Measurements from ENCODE around the gene MTRFR. TPM values are rescaled to one million over a fixed set of nuclear protein-coding genes. Genes with fewer than 3 reads are reported as not detected.
"Not testable (repeated sequence)": the region's sequence is repeated elsewhere in the genome, so short reads cannot be mapped to it uniquely, and the experiment has no call there.

MTRFR gene
- 11.6 and 27.7 TPM in 2 replicates for total RNA-seq (2014; rRNA removed; shearing (Covaris generic); ENCODE audit: low replicate concordance)

- DNase-seq (ENCODE audit: low read depth): peak; percentile 100
- in situ Hi-C loops (cut with HindIII; ENCODE audit: low pct_unique_long_range_greater_than_20kb, low sequenced_read_pairs): loop anchor here (25.0 kb wide), 1 partner anchor 196 kb away; no protein-coding TSS in a partner anchor
Observed at GRCh38 chr12:123232807-123233504, at the start of gene MTRFR, which contains the start of gene MPHOSPH9. Gene MTRFR, plus strand, starts transcription at chr12:123233436. Its CDS starts 20,239 bp downstream, at chr12:123253675. Gene MPHOSPH9, minus strand, starts transcription at chr12:123233141. Its CDS starts 2,777 bp downstream, at chr12:123230364.

- in situ Hi-C loops (cut with HindIII; ENCODE audit: low pct_unique_long_range_greater_than_20kb, low sequenced_read_pairs): no loop called here
- DNase-seq (ENCODE audit: low read depth): no peak
Observed at GRCh38 chr12:123187637-123188036, 45.6 kb upstream of the MTRFR start.

GRCh38 chr12:123199936-123200335 lies 33.3 kb upstream of the MTRFR start:
- no peak for DNase-seq (ENCODE audit: low read depth)
- in situ Hi-C loops (cut with HindIII; ENCODE audit: low pct_unique_long_range_greater_than_20kb, low sequenced_read_pairs): no loop called here

GRCh38 chr12:123200414-123200813 lies 32.8 kb upstream of the MTRFR start:
- in situ Hi-C loops (cut with HindIII; ENCODE audit: low pct_unique_long_range_greater_than_20kb, low sequenced_read_pairs): no loop called here
- DNase-seq (ENCODE audit: low read depth): no peak

- DNase-seq (ENCODE audit: low read depth); in situ Hi-C loops (cut with HindIII; ENCODE audit: low pct_unique_long_range_greater_than_20kb, low sequenced_read_pairs): not testable (repeated sequence)
Observed at GRCh38 chr12:123206794-123207193, 26.4 kb upstream of the MTRFR start.

GRCh38 chr12:123207815-123208214 lies 25.4 kb upstream of the MTRFR start:
- in situ Hi-C loops (cut with HindIII; ENCODE audit: low pct_unique_long_range_greater_than_20kb, low sequenced_read_pairs): not testable (repeated sequence)

GRCh38 chr12:123223241-123223668 lies 10.0 kb upstream of the MTRFR start:
- in situ Hi-C loops (cut with HindIII; ENCODE audit: low pct_unique_long_range_greater_than_20kb, low sequenced_read_pairs): no loop called here
- DNase-seq (ENCODE audit: low read depth): no peak

More at GRCh38 chr12:123207815-123208214, 25.4 kb upstream of the MTRFR start:
- DNase-seq (ENCODE audit: low read depth): not testable (repeated sequence)

- in situ Hi-C loops (cut with HindIII; ENCODE audit: low pct_unique_long_range_greater_than_20kb, low sequenced_read_pairs): loop anchor here (25.0 kb wide), 1 partner anchor 188 kb away; no protein-coding TSS in a partner anchor
Observed at GRCh38 chr12:123225443-123225842, 7.8 kb upstream of the MTRFR start.

GRCh38 chr12:123227581-123228258 lies 5.5 kb upstream of the MTRFR start:
- in situ Hi-C loops (cut with HindIII; ENCODE audit: low pct_unique_long_range_greater_than_20kb, low sequenced_read_pairs): loop anchor here (25.0 kb wide), 1 partner anchor 190 kb away; no protein-coding TSS in a partner anchor
- DNase-seq (ENCODE audit: low read depth): no peak

More at GRCh38 chr12:123225443-123225842, 7.8 kb upstream of the MTRFR start:
- DNase-seq (ENCODE audit: low read depth): no peak

GRCh38 chr12:123229051-123229450 lies 4.2 kb upstream of the MTRFR start:
- in situ Hi-C loops (cut with HindIII; ENCODE audit: low pct_unique_long_range_greater_than_20kb, low sequenced_read_pairs): loop anchor here (25.0 kb wide), 1 partner anchor 192 kb away; no protein-coding TSS in a partner anchor
- no peak for DNase-seq (ENCODE audit: low read depth)

- DNase-seq (ENCODE audit: low read depth): no peak
- in situ Hi-C loops (cut with HindIII; ENCODE audit: low pct_unique_long_range_greater_than_20kb, low sequenced_read_pairs): loop anchor here (25.0 kb wide), 1 partner anchor 195 kb away; no protein-coding TSS in a partner anchor
Observed at GRCh38 chr12:123231931-123232330, 1.3 kb upstream of the MTRFR start.

GRCh38 chr12:123232472-123232806 lies 797 bp upstream of the MTRFR start:
- in situ Hi-C loops (cut with HindIII; ENCODE audit: low pct_unique_long_range_greater_than_20kb, low sequenced_read_pairs): loop anchor here (25.0 kb wide), 1 partner anchor 195 kb away; no protein-coding TSS in a partner anchor
- no peak for DNase-seq (ENCODE audit: low read depth)

GRCh38 chr12:123233505-123234308 lies 471 bp downstream of the MTRFR start:
- in situ Hi-C loops (cut with HindIII; ENCODE audit: low pct_unique_long_range_greater_than_20kb, low sequenced_read_pairs): loop anchor here (25.0 kb wide), 1 partner anchor 196 kb away; no protein-coding TSS in a partner anchor
- DNase-seq (ENCODE audit: low read depth): no peak

GRCh38 chr12:123237646-123238329 lies 4.6 kb downstream of the MTRFR start:
- in situ Hi-C loops (cut with HindIII; ENCODE audit: low pct_unique_long_range_greater_than_20kb, low sequenced_read_pairs): loop anchor here (25.0 kb wide), 1 partner anchor 200 kb away; no protein-coding TSS in a partner anchor
- DNase-seq (ENCODE audit: low read depth): peak; percentile 41

- in situ Hi-C loops (cut with HindIII; ENCODE audit: low pct_unique_long_range_greater_than_20kb, low sequenced_read_pairs): loop anchor here (25.0 kb wide), 1 partner anchor 201 kb away; no protein-coding TSS in a partner anchor
- no peak for DNase-seq (ENCODE audit: low read depth)
Observed at GRCh38 chr12:123238330-123238682, 5.1 kb downstream of the MTRFR start.

- in situ Hi-C loops (cut with HindIII; ENCODE audit: low pct_unique_long_range_greater_than_20kb, low sequenced_read_pairs): loop anchor here (25.0 kb wide), 1 partner anchor 202 kb away; no protein-coding TSS in a partner anchor
- no peak for DNase-seq (ENCODE audit: low read depth)
Observed at GRCh38 chr12:123238961-123239360, 5.7 kb downstream of the MTRFR start.

- no peak for DNase-seq (ENCODE audit: low read depth)
- in situ Hi-C loops (cut with HindIII; ENCODE audit: low pct_unique_long_range_greater_than_20kb, low sequenced_read_pairs): loop anchor here (25.0 kb wide), 1 partner anchor 205 kb away; no protein-coding TSS in a partner anchor
Observed at GRCh38 chr12:123242116-123242904, 9.1 kb downstream of the MTRFR start.

All from Caki2 (cell line).